ENCODE results near the gene ANKS1B.

- TF ChIP-seq ZNF274 (IDR thresholded peaks at IDR 0.05; ENCODE audit: insufficient read depth, insufficient read length) (no peak), ZNF207 (IDR thresholded peaks at IDR 0.05; ENCODE audit: borderline replicate concordance) (no peak), POLR2A (IDR thresholded peaks at IDR 0.05; ENCODE audit: low read depth, low read length) (no peak), TCF7 (IDR thresholded peaks at IDR 0.05; ENCODE audit: borderline replicate concordance) (no peak), MAX (IDR thresholded peaks at IDR 0.05; ENCODE audit: low read depth, low read length) (no peak), REST (IDR thresholded peaks at IDR 0.05; ENCODE audit: low read depth, low read length) (no peak), POLR2AphosphoS5 (IDR thresholded peaks at IDR 0.05; ENCODE audit: low read length) (no peak), MTA2 (IDR thresholded peaks at IDR 0.05; ENCODE audit: low read depth) (no peak)
Observed at GRCh38 chr12:98744680-98745079, 1240.1 kb downstream of the ANKS1B start.
